Stimulated activated CD4-positive, alpha-beta T cell treated with anti-CD3 and anti-CD28 coated beads, Interleukin-15, amount 100 ng/mL, for 24 hours (primary cell): Measurements from ENCODE around the gene MS4A15.

Experiments
- DNase-seq: peaks from one replicate; pipeline ENCODE4 v3.0.0-alpha.2; 2020

The MS4A15 gene

GRCh38 chr11:60780774-60781173 is 24.1 kb downstream of the MS4A15 start:
- no peak for DNase-seq

GRCh38 chr11:60781286-60781980 is 24.8 kb downstream of the MS4A15 start:
- DNase-seq, result no peak

- DNase-seq, result no peak
Observed at GRCh38 chr11:60781981-60782316, 25.3 kb downstream of the MS4A15 start.

GRCh38 chr11:60782393-60783140 is 25.9 kb downstream of the MS4A15 start:
- DNase-seq, result no peak

GRCh38 chr11:60783141-60783484 is 26.4 kb downstream of the MS4A15 start:
- DNase-seq, result no peak

- DNase-seq, result no peak
Observed at GRCh38 chr11:60783911-60784310, 27.2 kb downstream of the MS4A15 start.

- no peak for DNase-seq
Observed at GRCh38 chr11:60785136-60785535, 28.5 kb downstream of the MS4A15 start, which contains the start of gene MS4A10. Gene MS4A10 (plus strand): TSS chr11:60785333. CDS start chr11:60790336, 5,003 bp downstream.

- no peak for DNase-seq
Observed at GRCh38 chr11:60785806-60786361, 29.2 kb downstream of the MS4A15 start.

GRCh38 chr11:60786811-60787567 is 30.3 kb downstream of the MS4A15 start:
- no peak for DNase-seq

- DNase-seq, result no peak
Observed at GRCh38 chr11:60788401-60789125, 31.9 kb downstream of the MS4A15 start.

- DNase-seq, result no peak
Observed at GRCh38 chr11:60790726-60791125, 34.1 kb downstream of the MS4A15 start.

GRCh38 chr11:60791153-60791933 is 34.7 kb downstream of the MS4A15 start:
- no peak for DNase-seq

- DNase-seq, result no peak
Observed at GRCh38 chr11:60792521-60792920, 35.9 kb downstream of the MS4A15 start.

- no peak for DNase-seq
Observed at GRCh38 chr11:60795291-60795690, 38.6 kb downstream of the MS4A15 start.

- no peak for DNase-seq
Observed at GRCh38 chr11:60797846-60798630, 41.4 kb downstream of the MS4A15 start.

GRCh38 chr11:60798631-60799030 is 42.0 kb downstream of the MS4A15 start:
- no peak for DNase-seq

GRCh38 chr11:60801194-60801593 is 44.5 kb downstream of the MS4A15 start:
- no peak for DNase-seq

GRCh38 chr11:60803273-60803936 is 46.7 kb downstream of the MS4A15 start:
- no peak for DNase-seq

- DNase-seq, result no peak
Observed at GRCh38 chr11:60809249-60809648, 52.6 kb downstream of the MS4A15 start.

- no peak for DNase-seq
Observed at GRCh38 chr11:60809691-60810090, 53.0 kb downstream of the MS4A15 start.

- DNase-seq, result no peak
Observed at GRCh38 chr11:60810151-60810550, 53.5 kb downstream of the MS4A15 start.
